Cardiac fibroblast (primary cell): ENCODE data around the gene GDE1.
"Not testable (repeated sequence)": the region's sequence is repeated elsewhere in the genome, so short reads cannot be mapped to it uniquely, and the experiment has no call there.

ENCODE experiments used
- DNase-seq, 2 donors: peaks; one replicate each; pipeline versions ENCODE4 v3.0.0 to v3.0.0-alpha.2; 2010; ENCODE audit warnings: low read depth in 2 of 2
- H3K4me3 ChIP-seq, 2 donors: replicated peaks in 1 of 2; 1 replicate in 1 of 2; 2 replicates in 1 of 2; pipeline ENCODE4 v1.5.1; 2011; ENCODE audit warnings: low read depth in 2 of 2, low read length in 2 of 2, mild to moderate bottlenecking in 2 of 2, moderate library complexity in 1 of 2
- TF ChIP-seq, protein P1 (sequence below): IDR thresholded peaks from one replicate; pipeline ENCODE4 v1.5.1; 2011; ENCODE audit warnings: low read depth, mild to moderate bottlenecking, low read length, inconsistent platforms

The GDE1 gene

DNA sequence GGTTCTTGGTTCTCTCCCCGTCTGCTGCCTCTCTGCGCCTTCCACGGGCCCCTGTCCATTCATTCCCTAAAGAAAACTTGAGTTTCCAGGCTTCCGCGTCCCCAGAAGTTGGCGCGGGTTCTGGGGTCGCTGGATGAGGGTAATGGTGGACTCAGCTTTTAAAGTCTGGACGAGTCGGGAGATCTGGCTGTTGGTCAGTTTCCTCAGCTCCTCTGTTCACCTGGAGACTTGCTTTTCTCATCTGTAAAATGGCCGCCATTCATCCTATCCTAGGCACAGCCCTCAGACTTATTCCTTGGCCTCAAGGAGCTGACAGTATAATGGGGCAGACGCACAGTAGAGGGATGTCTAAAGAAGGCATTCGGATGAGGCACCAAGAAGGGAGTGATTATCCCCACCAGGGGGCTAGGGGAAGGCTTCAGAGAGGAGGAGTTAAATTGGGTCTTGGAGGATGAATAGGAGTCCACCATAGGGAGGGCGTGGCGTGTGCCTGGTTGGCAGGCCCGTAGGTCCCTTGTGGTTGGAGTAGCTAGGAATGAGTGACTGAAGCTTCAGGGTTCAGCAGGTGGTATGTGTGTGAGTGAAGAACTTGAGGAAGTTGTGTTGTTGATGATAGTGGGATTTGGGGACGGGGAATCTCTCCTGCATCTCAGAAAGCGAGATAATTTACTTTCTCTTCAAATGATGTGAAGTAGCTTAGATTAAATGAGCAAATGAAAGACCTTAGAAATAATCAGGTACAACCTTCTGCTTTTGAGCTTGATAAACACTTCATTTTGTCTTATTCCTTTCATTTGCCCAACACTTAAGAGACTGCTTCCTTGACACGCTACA lies 34.3 kb upstream of the GDE1 start:
- peak; percentile 27 to 61 for DNase-seq
- peak overlapping the region; percentile 90 to 92 for H3K4me3 ChIP-seq
- TF ChIP-seq, protein P1, sequence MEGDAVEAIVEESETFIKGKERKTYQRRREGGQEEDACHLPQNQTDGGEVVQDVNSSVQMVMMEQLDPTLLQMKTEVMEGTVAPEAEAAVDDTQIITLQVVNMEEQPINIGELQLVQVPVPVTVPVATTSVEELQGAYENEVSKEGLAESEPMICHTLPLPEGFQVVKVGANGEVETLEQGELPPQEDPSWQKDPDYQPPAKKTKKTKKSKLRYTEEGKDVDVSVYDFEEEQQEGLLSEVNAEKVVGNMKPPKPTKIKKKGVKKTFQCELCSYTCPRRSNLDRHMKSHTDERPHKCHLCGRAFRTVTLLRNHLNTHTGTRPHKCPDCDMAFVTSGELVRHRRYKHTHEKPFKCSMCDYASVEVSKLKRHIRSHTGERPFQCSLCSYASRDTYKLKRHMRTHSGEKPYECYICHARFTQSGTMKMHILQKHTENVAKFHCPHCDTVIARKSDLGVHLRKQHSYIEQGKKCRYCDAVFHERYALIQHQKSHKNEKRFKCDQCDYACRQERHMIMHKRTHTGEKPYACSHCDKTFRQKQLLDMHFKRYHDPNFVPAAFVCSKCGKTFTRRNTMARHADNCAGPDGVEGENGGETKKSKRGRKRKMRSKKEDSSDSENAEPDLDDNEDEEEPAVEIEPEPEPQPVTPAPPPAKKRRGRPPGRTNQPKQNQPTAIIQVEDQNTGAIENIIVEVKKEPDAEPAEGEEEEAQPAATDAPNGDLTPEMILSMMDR = peak; percentile 31

DNA sequence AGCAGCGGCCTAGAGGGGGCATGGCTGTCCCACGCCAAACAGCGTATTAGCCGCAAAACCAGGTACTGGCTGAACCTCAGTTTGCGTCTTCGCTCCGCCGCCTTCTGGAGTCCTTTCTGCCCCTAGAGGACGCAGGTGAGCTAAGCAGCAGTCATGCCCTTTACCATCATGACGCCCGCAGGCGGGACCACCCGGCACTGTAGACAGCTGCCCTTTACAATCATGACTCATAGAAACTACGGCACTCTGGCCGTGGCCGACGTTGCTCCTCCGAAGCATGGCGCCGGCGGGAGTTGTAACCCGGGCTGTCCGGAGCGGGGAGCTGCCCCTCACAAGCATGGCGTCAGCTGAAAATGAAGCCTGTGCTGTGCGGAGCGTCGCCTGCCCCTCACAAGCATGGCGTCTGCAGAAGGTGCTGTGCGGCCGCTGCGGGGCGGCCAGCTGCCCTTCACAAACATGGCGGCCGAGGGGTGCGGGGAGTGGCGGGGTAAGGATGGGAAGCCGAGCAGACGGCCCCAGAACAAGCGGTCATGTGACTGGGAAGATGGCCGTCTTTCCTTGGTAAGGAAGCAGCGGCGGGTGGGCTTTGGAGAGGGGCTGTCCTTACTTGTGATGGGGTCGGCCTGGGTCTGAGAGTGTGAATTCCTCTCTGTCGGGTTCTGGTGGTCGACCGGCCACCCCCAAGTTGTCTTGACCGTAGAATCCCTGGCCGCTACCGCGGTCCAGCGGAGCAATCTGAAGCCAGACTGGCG lies 33.5 kb upstream of the GDE1 start, which contains the start of gene VPS35L:
VPS35L (plus strand) TSS at position 518 of the 752 bp plus-strand sequence; CDS start at position 545, 27 bp downstream.
- TF ChIP-seq, protein P1 = peak; percentile 74
- H3K4me3 ChIP-seq = peak within 1 kb of the TSS; percentile 90 to 92
- DNase-seq = peak; percentile 99

DNA sequence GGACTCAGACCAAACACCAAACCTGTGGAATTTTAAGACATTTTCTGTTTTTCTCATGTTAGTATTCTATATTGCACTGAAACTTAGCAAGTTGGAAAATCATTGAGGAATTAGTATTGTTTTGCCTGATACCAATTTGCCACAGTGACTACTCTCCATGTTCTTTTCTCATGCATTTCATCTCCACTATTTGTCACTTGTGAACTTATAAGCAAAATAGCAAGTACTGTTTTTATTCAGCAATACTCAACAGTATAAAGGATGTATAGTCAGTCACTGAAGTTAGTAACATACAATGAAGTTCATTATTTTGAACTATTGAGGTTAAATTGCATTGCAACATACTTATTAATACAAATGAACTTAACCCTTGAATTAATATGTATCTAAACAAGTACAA lies 27.8 kb upstream of the GDE1 start:
- TF ChIP-seq, protein P1 = no peak
- no peak overlapping the region for H3K4me3 ChIP-seq
- DNase-seq = no peak

DNA sequence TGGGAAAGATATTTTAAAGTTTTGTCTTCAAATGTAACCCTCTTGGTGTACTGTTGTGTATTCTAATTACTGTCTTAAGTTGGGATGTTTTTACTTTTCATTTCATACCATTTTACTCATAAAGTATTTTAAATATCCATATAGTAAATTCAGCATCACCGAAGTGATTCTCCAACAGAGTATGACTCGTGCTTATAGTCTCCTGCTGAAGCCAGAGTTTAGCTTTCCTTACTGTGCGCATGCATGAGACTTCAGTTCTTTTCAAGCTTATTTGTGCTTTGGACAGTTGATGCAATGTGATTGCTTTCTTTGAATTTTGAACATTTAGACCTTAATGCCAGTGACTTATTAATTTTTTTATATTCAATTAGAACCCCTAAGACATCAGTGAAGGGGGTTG lies 26.2 kb upstream of the GDE1 start:
- TF ChIP-seq, protein P1 = no peak
- no peak overlapping the region for H3K4me3 ChIP-seq
- no peak for DNase-seq

- DNase-seq, H3K4me3 ChIP-seq: not testable (repeated sequence)
These were observed 21.5 kb upstream of the GDE1 start for GRCh38 chr16:19543278-19543996.

DNA sequence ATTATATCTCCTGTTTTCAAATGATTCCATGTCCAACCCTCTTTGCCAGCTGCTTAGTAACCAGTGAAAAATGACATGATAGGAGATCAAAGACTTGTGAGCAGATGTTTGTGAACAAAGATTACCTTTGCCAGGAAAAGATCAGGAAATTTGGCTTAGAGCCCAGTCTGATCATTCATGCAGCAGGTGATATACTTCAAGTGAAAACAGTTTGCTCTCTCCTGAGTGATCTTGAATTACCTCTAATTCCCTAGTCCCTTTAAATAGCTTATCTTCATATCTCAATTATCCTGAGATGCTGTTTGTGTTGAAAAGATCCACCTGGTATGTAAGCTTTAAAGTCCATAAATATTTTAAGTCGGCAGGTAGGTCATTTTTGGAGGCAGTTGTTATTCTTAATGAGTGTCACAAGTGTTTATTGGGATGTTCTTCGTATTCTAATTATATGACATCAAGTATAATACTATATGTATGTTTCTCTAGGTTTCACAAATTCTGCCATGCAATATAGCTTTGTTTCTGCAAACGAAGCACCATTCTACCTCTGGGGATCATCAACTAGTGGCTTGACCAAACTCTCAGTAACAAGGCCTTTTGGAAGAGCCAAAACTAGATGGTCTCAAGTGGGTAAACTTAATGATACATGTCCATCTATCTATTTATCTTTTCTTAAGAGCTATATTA lies 20.4 kb upstream of the GDE1 start:
- H3K4me3 ChIP-seq = no peak overlapping the region
- TF ChIP-seq, protein P1 = no peak
- DNase-seq = no peak
